B cell (primary cell): ENCODE results near the gene VAMP7.

ENCODE experiments used
- EZH2 ChIP-seq: IDR thresholded peaks from 2 replicates; pipeline ENCODE4 v1.6.1; 2012; ENCODE audit warnings: borderline replicate concordance, low read depth, mild to moderate bottlenecking, moderate library complexity, low read length; ENCODE audit not compliant: insufficient read depth, poor library complexity, severe bottlenecking
- TF ChIP-seq, protein P1 (sequence below): fragments of 200-600 bp; IDR thresholded peaks from one replicate; pipeline ENCODE4 v1.8.0; 2022; ENCODE audit warnings: antibody characterized with exemption, mild to moderate bottlenecking

DNA sequence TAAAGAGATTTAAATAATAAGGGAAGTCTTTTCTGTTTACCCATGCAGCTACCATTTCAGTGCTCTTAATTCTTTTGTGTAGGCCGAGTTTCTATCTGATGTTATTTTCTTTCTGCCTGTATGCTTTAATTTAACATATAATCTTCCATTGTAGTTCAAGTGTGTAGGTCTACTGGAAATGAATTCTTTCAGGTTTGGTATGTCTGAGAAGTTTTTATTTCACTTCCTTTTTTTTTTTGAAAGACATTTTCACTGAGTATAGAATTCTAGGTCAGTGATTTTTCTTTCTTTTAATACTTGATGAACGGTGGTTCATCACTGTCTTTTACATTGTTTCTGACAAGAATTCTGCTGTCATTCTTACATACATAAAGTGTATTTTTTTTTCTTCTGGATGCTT is 42.1 kb downstream of the VAMP7 start:
- TF ChIP-seq, protein P1, sequence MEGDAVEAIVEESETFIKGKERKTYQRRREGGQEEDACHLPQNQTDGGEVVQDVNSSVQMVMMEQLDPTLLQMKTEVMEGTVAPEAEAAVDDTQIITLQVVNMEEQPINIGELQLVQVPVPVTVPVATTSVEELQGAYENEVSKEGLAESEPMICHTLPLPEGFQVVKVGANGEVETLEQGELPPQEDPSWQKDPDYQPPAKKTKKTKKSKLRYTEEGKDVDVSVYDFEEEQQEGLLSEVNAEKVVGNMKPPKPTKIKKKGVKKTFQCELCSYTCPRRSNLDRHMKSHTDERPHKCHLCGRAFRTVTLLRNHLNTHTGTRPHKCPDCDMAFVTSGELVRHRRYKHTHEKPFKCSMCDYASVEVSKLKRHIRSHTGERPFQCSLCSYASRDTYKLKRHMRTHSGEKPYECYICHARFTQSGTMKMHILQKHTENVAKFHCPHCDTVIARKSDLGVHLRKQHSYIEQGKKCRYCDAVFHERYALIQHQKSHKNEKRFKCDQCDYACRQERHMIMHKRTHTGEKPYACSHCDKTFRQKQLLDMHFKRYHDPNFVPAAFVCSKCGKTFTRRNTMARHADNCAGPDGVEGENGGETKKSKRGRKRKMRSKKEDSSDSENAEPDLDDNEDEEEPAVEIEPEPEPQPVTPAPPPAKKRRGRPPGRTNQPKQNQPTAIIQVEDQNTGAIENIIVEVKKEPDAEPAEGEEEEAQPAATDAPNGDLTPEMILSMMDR, result no peak
- TF ChIP-seq EZH2, result no peak
